GM12865 (cell line): ENCODE measurements around the gene KIF3B.
"Not testable (repeated sequence)": the region's sequence is repeated elsewhere in the genome, so short reads cannot be mapped to it uniquely, and the experiment has no call there.

Source experiments
- DNase-seq: peaks from one replicate; pipeline ENCODE4 v3.0.0; 2010; ENCODE audit warnings: low read depth
- H3K4me3 ChIP-seq: 2 replicates; pipeline ENCODE4 v1.5.1; 2011; ENCODE audit warnings: mild to moderate bottlenecking, low read depth, low read length, control low read depth
- CTCF ChIP-seq: IDR thresholded peaks from 2 replicates; pipeline ENCODE4 v1.5.1; 2011; ENCODE audit warnings: low read length, control low read depth, low read depth, inconsistent platforms; ENCODE audit not compliant: insufficient read depth; ENCODE audit errors: missing control alignments

Gene KIF3B

GRCh38 chr20:32350421-32350820 lies 73.0 kb downstream of the KIF3B start:
- no peak for DNase-seq
- no peak overlapping the region for H3K4me3 ChIP-seq
- TF ChIP-seq CTCF: no peak

GRCh38 chr20:32352121-32352720 lies 74.8 kb downstream of the KIF3B start:
- DNase-seq: no peak
- TF ChIP-seq CTCF: no peak
- H3K4me3 ChIP-seq: no peak overlapping the region

- H3K4me3 ChIP-seq: no peak overlapping the region
- no peak for TF ChIP-seq CTCF
- DNase-seq: no peak
Measured at GRCh38 chr20:32353848-32354496, 76.5 kb downstream of the KIF3B start.

GRCh38 chr20:32354592-32355416 lies 77.4 kb downstream of the KIF3B start:
- peak; percentile 80 for DNase-seq
- TF ChIP-seq CTCF: no peak
- H3K4me3 ChIP-seq: no peak overlapping the region

GRCh38 chr20:32355417-32355841 lies 78.0 kb downstream of the KIF3B start:
- peak overlapping the region; percentile 35 for H3K4me3 ChIP-seq
- TF ChIP-seq CTCF: no peak
- DNase-seq: peak; percentile 85

GRCh38 chr20:32355907-32356621 lies 78.6 kb downstream of the KIF3B start:
- H3K4me3 ChIP-seq: peak overlapping the region; percentile 72
- not testable (repeated sequence) for DNase-seq
